GM12878 (cell line): ENCODE results near the gene UHRF2.

ENCODE experiments used
- ASH2L ChIP-seq: fragments of 300-600, 200-600 bp; sonication (generic); IDR thresholded peaks from 2 replicates; pipeline ENCODE4 v1.6.1; 2017; ENCODE audit warnings: low read depth, mild to moderate bottlenecking, borderline replicate concordance
- BMI1 ChIP-seq: fragments of 450-650 bp; IDR thresholded peaks from 2 replicates; pipeline ENCODE4 v1.6.1; 2016; ENCODE audit warnings: mild to moderate bottlenecking, moderate library complexity, borderline replicate concordance
- JUND ChIP-seq: IDR thresholded peaks from 2 replicates; pipeline ENCODE4 v1.6.1; 2012; ENCODE audit warnings: low read depth, mild to moderate bottlenecking, low read length, improper control_type of control experiment, moderate library complexity
- KLF5 ChIP-seq: fragments of 450-650 bp; IDR thresholded peaks from 2 replicates; pipeline ENCODE4 v1.6.1; 2014; ENCODE audit warnings: mild to moderate bottlenecking; ENCODE audit not compliant: partially characterized antibody
- POLR2A ChIP-seq: IDR thresholded peaks from 2 replicates; pipeline ENCODE4 v1.6.1; 2011; ENCODE audit warnings: low read depth, mild to moderate bottlenecking, low read length
- SIN3A ChIP-seq: IDR thresholded peaks from 2 replicates; pipeline ENCODE4 v1.6.1; 2012; ENCODE audit warnings: low read depth, low read length, improper control_type of control experiment
- SUZ12 ChIP-seq: fragments of 200-600 bp; sonication (generic); IDR thresholded peaks from one replicate; pipeline ENCODE4 v1.6.1; 2018; ENCODE audit warnings: antibody characterized with exemption, mild to moderate bottlenecking; ENCODE audit not compliant: unreplicated experiment
- ZNF24 ChIP-seq: fragments of 450-650 bp; IDR thresholded peaks from 2 replicates; pipeline ENCODE4 v1.6.1; 2017; ENCODE audit warnings: antibody characterized with exemption, mild to moderate bottlenecking
- ZNF274 ChIP-seq: IDR thresholded peaks from one replicate; pipeline ENCODE4 v1.8.0; 2011; ENCODE audit not compliant: insufficient read length, insufficient read depth
- TF ChIP-seq, protein P1 (sequence below): fragments of 450-650 bp; IDR thresholded peaks from 2 replicates; pipeline ENCODE4 v1.6.1; 2016; ENCODE audit warnings: mild to moderate bottlenecking, moderate library complexity, borderline replicate concordance
- TF ChIP-seq, protein P2 (sequence below), 3 experiments: IDR thresholded peaks in 2 of 3; conservative IDR thresholded peaks in 1 of 3; 2 replicates each; pipeline ENCODE4 v1.5.1; 2011; ENCODE audit warnings: low read depth in 3 of 3, low read length in 3 of 3, mild to moderate bottlenecking in 3 of 3, control low read depth in 2 of 3, moderate library complexity in 2 of 3, inconsistent platforms in 1 of 3, mixed read lengths in 1 of 3; ENCODE audit not compliant: control insufficient read depth in 2 of 3, insufficient read depth in 1 of 3; ENCODE audit errors: extremely low read depth in 1 of 3

DNA sequence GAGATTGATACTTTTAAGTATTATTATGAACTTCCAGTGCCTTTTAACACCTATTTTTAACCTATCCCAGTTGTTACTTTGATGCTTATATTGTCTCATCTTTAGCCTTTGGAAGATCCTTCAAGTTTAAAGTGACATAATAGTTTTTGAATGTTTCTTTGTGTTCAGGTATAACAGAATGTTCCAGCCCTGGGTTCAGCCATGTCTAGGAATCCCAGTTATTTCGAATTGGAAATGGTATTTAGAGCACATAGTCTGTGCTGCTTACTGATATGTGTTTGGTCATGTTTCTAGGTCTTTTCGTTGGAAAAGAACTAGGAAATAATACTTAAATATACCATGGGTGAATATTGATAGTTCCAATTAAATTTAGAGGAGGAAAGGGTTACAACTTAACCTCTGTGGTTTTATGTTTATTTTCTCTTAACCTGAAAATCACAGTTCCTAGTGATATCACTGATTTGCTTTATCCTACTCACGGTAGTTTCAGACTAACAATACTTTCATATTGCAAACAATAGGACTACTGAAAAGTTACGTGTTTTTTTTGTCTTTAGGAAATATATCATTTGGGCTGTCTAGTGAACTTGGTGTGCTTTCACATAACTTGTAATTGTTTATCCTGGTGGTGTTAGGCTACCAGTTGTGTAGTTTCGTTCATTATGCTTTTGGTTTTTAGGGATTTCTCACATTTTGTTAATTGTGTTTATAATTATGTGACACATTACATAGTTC lies 37.8 kb downstream of the UHRF2 start:
- TF ChIP-seq POLR2A (no peak), ZNF24 (no peak), SIN3A (no peak), ZNF274 (no peak), ASH2L (no peak), KLF5 (no peak), SUZ12 (no peak), BMI1 (no peak), JUND (no peak)
- TF ChIP-seq, protein P1, sequence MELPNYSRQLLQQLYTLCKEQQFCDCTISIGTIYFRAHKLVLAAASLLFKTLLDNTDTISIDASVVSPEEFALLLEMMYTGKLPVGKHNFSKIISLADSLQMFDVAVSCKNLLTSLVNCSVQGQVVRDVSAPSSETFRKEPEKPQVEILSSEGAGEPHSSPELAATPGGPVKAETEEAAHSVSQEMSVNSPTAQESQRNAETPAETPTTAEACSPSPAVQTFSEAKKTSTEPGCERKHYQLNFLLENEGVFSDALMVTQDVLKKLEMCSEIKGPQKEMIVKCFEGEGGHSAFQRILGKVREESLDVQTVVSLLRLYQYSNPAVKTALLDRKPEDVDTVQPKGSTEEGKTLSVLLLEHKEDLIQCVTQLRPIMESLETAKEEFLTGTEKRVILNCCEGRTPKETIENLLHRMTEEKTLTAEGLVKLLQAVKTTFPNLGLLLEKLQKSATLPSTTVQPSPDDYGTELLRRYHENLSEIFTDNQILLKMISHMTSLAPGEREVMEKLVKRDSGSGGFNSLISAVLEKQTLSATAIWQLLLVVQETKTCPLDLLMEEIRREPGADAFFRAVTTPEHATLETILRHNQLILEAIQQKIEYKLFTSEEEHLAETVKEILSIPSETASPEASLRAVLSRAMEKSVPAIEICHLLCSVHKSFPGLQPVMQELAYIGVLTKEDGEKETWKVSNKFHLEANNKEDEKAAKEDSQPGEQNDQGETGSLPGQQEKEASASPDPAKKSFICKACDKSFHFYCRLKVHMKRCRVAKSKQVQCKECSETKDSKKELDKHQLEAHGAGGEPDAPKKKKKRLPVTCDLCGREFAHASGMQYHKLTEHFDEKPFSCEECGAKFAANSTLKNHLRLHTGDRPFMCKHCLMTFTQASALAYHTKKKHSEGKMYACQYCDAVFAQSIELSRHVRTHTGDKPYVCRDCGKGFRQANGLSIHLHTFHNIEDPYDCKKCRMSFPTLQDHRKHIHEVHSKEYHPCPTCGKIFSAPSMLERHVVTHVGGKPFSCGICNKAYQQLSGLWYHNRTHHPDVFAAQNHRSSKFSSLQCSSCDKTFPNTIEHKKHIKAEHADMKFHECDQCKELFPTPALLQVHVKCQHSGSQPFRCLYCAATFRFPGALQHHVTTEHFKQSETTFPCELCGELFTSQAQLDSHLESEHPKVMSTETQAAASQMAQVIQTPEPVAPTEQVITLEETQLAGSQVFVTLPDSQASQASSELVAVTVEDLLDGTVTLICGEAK, result no peak
- TF ChIP-seq, protein P2, sequence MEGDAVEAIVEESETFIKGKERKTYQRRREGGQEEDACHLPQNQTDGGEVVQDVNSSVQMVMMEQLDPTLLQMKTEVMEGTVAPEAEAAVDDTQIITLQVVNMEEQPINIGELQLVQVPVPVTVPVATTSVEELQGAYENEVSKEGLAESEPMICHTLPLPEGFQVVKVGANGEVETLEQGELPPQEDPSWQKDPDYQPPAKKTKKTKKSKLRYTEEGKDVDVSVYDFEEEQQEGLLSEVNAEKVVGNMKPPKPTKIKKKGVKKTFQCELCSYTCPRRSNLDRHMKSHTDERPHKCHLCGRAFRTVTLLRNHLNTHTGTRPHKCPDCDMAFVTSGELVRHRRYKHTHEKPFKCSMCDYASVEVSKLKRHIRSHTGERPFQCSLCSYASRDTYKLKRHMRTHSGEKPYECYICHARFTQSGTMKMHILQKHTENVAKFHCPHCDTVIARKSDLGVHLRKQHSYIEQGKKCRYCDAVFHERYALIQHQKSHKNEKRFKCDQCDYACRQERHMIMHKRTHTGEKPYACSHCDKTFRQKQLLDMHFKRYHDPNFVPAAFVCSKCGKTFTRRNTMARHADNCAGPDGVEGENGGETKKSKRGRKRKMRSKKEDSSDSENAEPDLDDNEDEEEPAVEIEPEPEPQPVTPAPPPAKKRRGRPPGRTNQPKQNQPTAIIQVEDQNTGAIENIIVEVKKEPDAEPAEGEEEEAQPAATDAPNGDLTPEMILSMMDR (IDR thresholded peaks at IDR 0.05 in 2 of 3, conservative IDR thresholded peaks at IDR 0.05 in 1 of 3; ENCODE audit: control insufficient read depth in 2 of 3, extremely low read depth in 1 of 3, insufficient read depth in 1 of 3, low read depth in 3 of 3, low read length in 3 of 3), result no peak
